GM12878 (cell line): ENCODE results near the gene PIGU. TPM values are rescaled to one million over a fixed set of nuclear protein-coding genes. Genes with fewer than 3 reads are reported as not detected.

ENCODE experiments used
- ATAC-seq: fragments of 200-7000 bp; cut with Tn5 transposase; 3 replicates; pipeline ENCODE4 v1.9.1; 2020; ENCODE audit warnings: mild to moderate bottlenecking, moderate library complexity
- BruUV-seq: library from RNA; stranded (reverse); fragments of 400-500 nt; replicated peaks from 2 replicates; lab custom pipeline; 2021; lab: Mats Ljungman, UMichigan
- CTCF ChIA-PET: fragments of 300-600 bp; sonication (Branson Sonifier 250); formaldehyde crosslinking; extraction: SDS; loops from one replicate; lab custom pipeline; 2021; ENCODE audit warnings: inconsistent platforms; lab: Yijun Ruan, JAX
- POLR2A ChIA-PET: fragments of 350-600 bp; formaldehyde crosslinking; extraction: SDS; loops from one replicate; lab custom pipeline; 2021; ENCODE audit warnings: inconsistent platforms; lab: Charles Lee
- RAD21 ChIA-PET: fragments of 300-600 bp; sonication (Branson Sonifier 250); formaldehyde crosslinking; loops from one replicate; lab custom pipeline; 2023; ENCODE audit warnings: antibody characterized with exemption; ENCODE audit not compliant: unreplicated experiment; lab: Charles Lee
- SMC1A ChIA-PET: fragments of 300-600 bp; sonication (Branson Sonifier 250); formaldehyde crosslinking; loops from one replicate; lab custom pipeline; 2023; ENCODE audit not compliant: unreplicated experiment, uncharacterized antibody; lab: Charles Lee
- DNase-seq: peaks from one replicate; pipeline ENCODE4 v3.0.0-alpha.2; 2011; ENCODE audit warnings: low read depth, low spot score
- FAIRE-seq: peaks from 3 replicates; lab custom pipeline; 2011; peaks lifted over from hg19 to GRCh38; lab: Jason Lieb, UNC
- H2AFZ ChIP-seq: 2 replicates; pipeline ENCODE4 v1.6.0; 2011; ENCODE audit warnings: low read depth, low read length, control low read depth; ENCODE audit not compliant: control insufficient read depth
- H3K27ac ChIP-seq: 2 replicates; pipeline ENCODE4 v1.5.1; 2011; ENCODE audit warnings: control low read depth; ENCODE audit not compliant: control insufficient read depth, insufficient read depth
- H3K27me3 ChIP-seq, 2 experiments: replicated peaks in 1 of 2; 2 replicates each; pipeline versions ENCODE4 v1.6.0 to v1.6.1; 2011; ENCODE audit warnings: low read length in 1 of 2; ENCODE audit not compliant: control insufficient read depth in 2 of 2, insufficient read depth in 2 of 2
- H3K36me3 ChIP-seq, 2 experiments: 2 replicates each; pipeline ENCODE4 v1.5.1; 2011; ENCODE audit warnings: low read length in 1 of 2; ENCODE audit not compliant: control insufficient read depth in 2 of 2, insufficient read depth in 2 of 2
- H3K4me1 ChIP-seq: 2 replicates; pipeline ENCODE4 v1.6.1; 2011; ENCODE audit warnings: mild to moderate bottlenecking, low read length, moderate library complexity, mixed read lengths; ENCODE audit not compliant: control insufficient read depth, insufficient read depth
- H3K4me2 ChIP-seq: 2 replicates; pipeline ENCODE4 v1.6.0; 2011; ENCODE audit warnings: control low read depth; ENCODE audit not compliant: control insufficient read depth, insufficient read depth
- H3K4me3 ChIP-seq: fragments of 200-600 bp; sonication (generic); 2 replicates; pipeline ENCODE4 v1.5.1; 2016
- H3K79me2 ChIP-seq: 2 replicates; pipeline ENCODE4 v1.6.0; 2011; ENCODE audit warnings: low read length; ENCODE audit not compliant: control insufficient read depth, insufficient read depth
- H3K9ac ChIP-seq: 2 replicates; pipeline ENCODE4 v1.8.0; 2011; ENCODE audit warnings: low read length, control low read depth, mixed read lengths; ENCODE audit not compliant: control insufficient read depth, insufficient read depth
- H3K9me3 ChIP-seq: replicated peaks from 3 replicates; pipeline ENCODE4 v1.5.1; 2011; ENCODE audit warnings: mild to moderate bottlenecking, low read length; ENCODE audit not compliant: control insufficient read depth, insufficient read depth
- H4K20me1 ChIP-seq: 2 replicates; pipeline ENCODE4 v1.6.0; 2011; ENCODE audit not compliant: control insufficient read depth, insufficient read depth
- ASH2L ChIP-seq: fragments of 300-600, 200-600 bp; sonication (generic); IDR thresholded peaks from 2 replicates; pipeline ENCODE4 v1.6.1; 2017; ENCODE audit warnings: low read depth, mild to moderate bottlenecking, borderline replicate concordance
- BMI1 ChIP-seq: fragments of 450-650 bp; IDR thresholded peaks from 2 replicates; pipeline ENCODE4 v1.6.1; 2016; ENCODE audit warnings: mild to moderate bottlenecking, moderate library complexity, borderline replicate concordance
- CBX3 ChIP-seq: fragments of 200-600 bp; sonication (generic); IDR thresholded peaks from 2 replicates; pipeline ENCODE4 v1.6.1; 2016; ENCODE audit warnings: low read depth, borderline replicate concordance
- IKZF2 ChIP-seq, 2 experiments: fragments of 450-650 bp; IDR thresholded peaks; 2 replicates each; pipeline ENCODE4 v1.6.1; 2017; ENCODE audit warnings: mild to moderate bottlenecking in 2 of 2, moderate library complexity in 2 of 2
- IRF4 ChIP-seq: IDR thresholded peaks from 2 replicates; pipeline ENCODE4 v1.6.1; 2011; ENCODE audit warnings: low read depth, low read length
- NFYA ChIP-seq: IDR thresholded peaks from 2 replicates; pipeline ENCODE4 v1.6.1; 2011; ENCODE audit warnings: low read depth, mild to moderate bottlenecking, low read length, improper control_type of control experiment, borderline replicate concordance
- NFYB ChIP-seq: IDR thresholded peaks from 2 replicates; pipeline ENCODE4 v1.6.1; 2011; ENCODE audit warnings: low read depth, mild to moderate bottlenecking, low read length, improper control_type of control experiment, moderate library complexity; ENCODE audit not compliant: insufficient read depth
- POLR2A ChIP-seq: IDR thresholded peaks from 2 replicates; pipeline ENCODE4 v1.6.1; 2011; ENCODE audit warnings: low read depth, mild to moderate bottlenecking, low read length
- POU2F2 ChIP-seq: IDR thresholded peaks from 3 replicates; pipeline ENCODE4 v1.6.1; 2011; ENCODE audit warnings: low read depth, mild to moderate bottlenecking, low read length, borderline replicate concordance
- SMARCA5 ChIP-seq: fragments of 450-650 bp; IDR thresholded peaks from 2 replicates; pipeline ENCODE4 v1.6.1; 2017; ENCODE audit warnings: mild to moderate bottlenecking
- SPI1 ChIP-seq: IDR thresholded peaks from 2 replicates; pipeline ENCODE4 v1.6.1; 2011; ENCODE audit warnings: low read depth, mild to moderate bottlenecking, low read length, moderate library complexity, borderline replicate concordance; ENCODE audit not compliant: insufficient read depth
- STAT3 ChIP-seq: IDR thresholded peaks from 2 replicates; pipeline ENCODE4 v1.6.1; 2011; ENCODE audit warnings: low read depth, low read length, improper control_type of control experiment
- TAF1 ChIP-seq: IDR thresholded peaks from 2 replicates; pipeline ENCODE4 v1.6.1; 2011; ENCODE audit warnings: mild to moderate bottlenecking, low read depth, low read length, borderline replicate concordance
- WGBS: methylation state at CpG from one replicate; pipeline ENCODE4 v1.1.6; 2016; ENCODE audit warnings: low lambda C conversion rate; ENCODE audit not compliant: insufficient replicate concordance, insufficient coverage; ENCODE audit errors: missing lambda C conversion rate; 5-methylcytosine and 5-hydroxymethylcytosine counted together
- in situ Hi-C: fragments of 300-500 bp; cut with MboI; formaldehyde crosslinking; loops from 9 replicates; pipeline ENCODE4 v1.14.3; 2018; ENCODE audit warnings: mixed read lengths
- intact Hi-C: fragments of 100-400 bp; cut with micrococcal nuclease; formaldehyde crosslinking; loops from one replicate; pipeline ENCODE4 v1.14.2; 2022; ENCODE audit not compliant: unreplicated experiment
- polyA plus RNA-seq, 11 experiments: library from polyadenylated mRNA; depleted of rRNA in 4 of 11; unstranded in 6 of 11; stranded (reverse) in 5 of 11; fragments of >200 nt; fragmentation: Nextera tagmentation in 4 of 11; fragmentation: Illumina TruSeq in 1 of 11; extraction: Ambion mirVana in 4 of 11; extraction: Trizol in 1 of 11; gene quantifications; 1 replicate in 1 of 11; 2 replicates in 10 of 11; pipeline versions ENCODE4 v1.2.1 to v1.2.3, GENCODE V29; 2011 to 2016; ENCODE audit warnings: inconsistent platforms in 2 of 11, missing spikeins in 2 of 11, low read depth in 1 of 11
- total RNA-seq, 4 experiments: library from RNA; depleted of rRNA in 3 of 4; stranded (reverse); fragments of >200 nt in 3 of 4; fragmentation: Illumina TruSeq in 1 of 4; extraction: Trizol in 1 of 4; gene quantifications; 2 replicates each; pipeline versions ENCODE4 v1.2.1 to v1.2.3, GENCODE V29; 2013 to 2021
- TF ChIP-seq, protein P1 (sequence below): fragments of 450-650 bp; IDR thresholded peaks from 2 replicates; pipeline ENCODE4 v1.6.1; 2016; ENCODE audit warnings: mild to moderate bottlenecking
- TF ChIP-seq, protein P2 (sequence below): fragments of 450-650 bp; IDR thresholded peaks from 2 replicates; pipeline ENCODE4 v1.6.1; 2016; ENCODE audit warnings: mild to moderate bottlenecking
- TF ChIP-seq, protein P3 (sequence below): fragments of 450-650 bp; IDR thresholded peaks from 2 replicates; pipeline ENCODE4 v1.6.1; 2017; ENCODE audit warnings: antibody characterized with exemption, mild to moderate bottlenecking, moderate library complexity

Gene PIGU
- total and polyA plus RNA-seq, 10 of the 15 experiments (the other 5 are each of a cell fraction or from before 2014, with no cell fraction given), result 4.1 to 88.2 (median 25.0) TPM

DNA sequence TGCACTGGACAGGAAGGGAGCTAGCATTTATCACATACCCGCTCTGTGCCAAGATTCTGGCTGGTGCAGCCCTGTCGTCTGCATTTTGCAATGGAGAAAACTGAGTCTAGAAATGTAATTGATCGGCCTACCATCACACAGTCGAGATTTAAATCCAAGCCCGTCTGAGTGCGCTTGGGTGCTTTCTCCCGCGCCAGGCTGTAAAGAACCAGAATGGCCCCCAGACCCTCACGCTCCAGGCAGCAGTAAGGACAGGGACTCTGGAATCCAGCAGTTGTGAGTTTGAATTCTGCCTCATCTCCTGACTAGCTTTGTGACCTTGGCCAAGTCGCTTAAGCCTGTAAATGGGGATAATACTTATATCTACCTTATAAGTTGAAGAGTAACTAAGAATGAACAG is 149.9 kb downstream of the PIGU start:
- peaks cover 5% of the 10 kb centered on the region for H3K4me1 ChIP-seq
- H3K9ac ChIP-seq, result no peak overlapping the region
- H3K4me3 ChIP-seq, result no peak overlapping the region
- intact Hi-C loops (loop anchor here (10.0 kb wide), 1 partner anchor 332 kb away; no protein-coding TSS in a partner anchor), in situ Hi-C loops (no loop called here)
- no peaks in the 10 kb centered on the region for H3K9me3 ChIP-seq
- H3K27me3 ChIP-seq, result no peaks in the 10 kb centered on the region
- no peak overlapping the region for H2AFZ ChIP-seq
- H3K4me2 ChIP-seq, result no peak overlapping the region
- TF ChIP-seq, protein P1, sequence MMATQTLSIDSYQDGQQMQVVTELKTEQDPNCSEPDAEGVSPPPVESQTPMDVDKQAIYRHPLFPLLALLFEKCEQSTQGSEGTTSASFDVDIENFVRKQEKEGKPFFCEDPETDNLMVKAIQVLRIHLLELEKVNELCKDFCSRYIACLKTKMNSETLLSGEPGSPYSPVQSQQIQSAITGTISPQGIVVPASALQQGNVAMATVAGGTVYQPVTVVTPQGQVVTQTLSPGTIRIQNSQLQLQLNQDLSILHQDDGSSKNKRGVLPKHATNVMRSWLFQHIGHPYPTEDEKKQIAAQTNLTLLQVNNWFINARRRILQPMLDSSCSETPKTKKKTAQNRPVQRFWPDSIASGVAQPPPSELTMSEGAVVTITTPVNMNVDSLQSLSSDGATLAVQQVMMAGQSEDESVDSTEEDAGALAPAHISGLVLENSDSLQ, result no peak
- TF ChIP-seq POU2F2 (no peak), SMARCA5 (no peak), NFYA (no peak), STAT3 (no peak), IKZF2 (IDR thresholded peaks at IDR 0.05) (no peak), CBX3 (no peak), IRF4 (no peak), BMI1 (no peak), NFYB (no peak), SPI1 (no peak), POLR2A (no peak), TAF1 (no peak), ASH2L (no peak)
- TF ChIP-seq, protein P2, sequence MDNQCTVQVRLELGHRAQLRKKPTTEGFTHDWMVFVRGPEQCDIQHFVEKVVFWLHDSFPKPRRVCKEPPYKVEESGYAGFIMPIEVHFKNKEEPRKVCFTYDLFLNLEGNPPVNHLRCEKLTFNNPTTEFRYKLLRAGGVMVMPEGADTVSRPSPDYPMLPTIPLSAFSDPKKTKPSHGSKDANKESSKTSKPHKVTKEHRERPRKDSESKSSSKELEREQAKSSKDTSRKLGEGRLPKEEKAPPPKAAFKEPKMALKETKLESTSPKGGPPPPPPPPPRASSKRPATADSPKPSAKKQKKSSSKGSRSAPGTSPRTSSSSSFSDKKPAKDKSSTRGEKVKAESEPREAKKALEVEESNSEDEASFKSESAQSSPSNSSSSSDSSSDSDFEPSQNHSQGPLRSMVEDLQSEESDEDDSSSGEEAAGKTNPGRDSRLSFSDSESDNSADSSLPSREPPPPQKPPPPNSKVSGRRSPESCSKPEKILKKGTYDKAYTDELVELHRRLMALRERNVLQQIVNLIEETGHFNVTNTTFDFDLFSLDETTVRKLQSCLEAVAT, result no peak
- TF ChIP-seq, protein P3, sequence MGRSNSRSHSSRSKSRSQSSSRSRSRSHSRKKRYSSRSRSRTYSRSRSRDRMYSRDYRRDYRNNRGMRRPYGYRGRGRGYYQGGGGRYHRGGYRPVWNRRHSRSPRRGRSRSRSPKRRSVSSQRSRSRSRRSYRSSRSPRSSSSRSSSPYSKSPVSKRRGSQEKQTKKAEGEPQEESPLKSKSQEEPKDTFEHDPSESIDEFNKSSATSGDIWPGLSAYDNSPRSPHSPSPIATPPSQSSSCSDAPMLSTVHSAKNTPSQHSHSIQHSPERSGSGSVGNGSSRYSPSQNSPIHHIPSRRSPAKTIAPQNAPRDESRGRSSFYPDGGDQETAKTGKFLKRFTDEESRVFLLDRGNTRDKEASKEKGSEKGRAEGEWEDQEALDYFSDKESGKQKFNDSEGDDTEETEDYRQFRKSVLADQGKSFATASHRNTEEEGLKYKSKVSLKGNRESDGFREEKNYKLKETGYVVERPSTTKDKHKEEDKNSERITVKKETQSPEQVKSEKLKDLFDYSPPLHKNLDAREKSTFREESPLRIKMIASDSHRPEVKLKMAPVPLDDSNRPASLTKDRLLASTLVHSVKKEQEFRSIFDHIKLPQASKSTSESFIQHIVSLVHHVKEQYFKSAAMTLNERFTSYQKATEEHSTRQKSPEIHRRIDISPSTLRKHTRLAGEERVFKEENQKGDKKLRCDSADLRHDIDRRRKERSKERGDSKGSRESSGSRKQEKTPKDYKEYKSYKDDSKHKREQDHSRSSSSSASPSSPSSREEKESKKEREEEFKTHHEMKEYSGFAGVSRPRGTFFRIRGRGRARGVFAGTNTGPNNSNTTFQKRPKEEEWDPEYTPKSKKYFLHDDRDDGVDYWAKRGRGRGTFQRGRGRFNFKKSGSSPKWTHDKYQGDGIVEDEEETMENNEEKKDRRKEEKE, result no peak
- ChIA-PET POLR2A (no interaction called here), RAD21 (no interaction called here), CTCF (interaction anchor here (6.2 kb wide), 1 partner anchor 213 kb away, joined by 57 read pairs; no protein-coding TSS in a partner anchor), SMC1A (interaction anchor here (1.2 kb wide), 1 partner anchor 214 kb away, joined by 6 read pairs; no protein-coding TSS in a partner anchor)
- DNase-seq (no peak), FAIRE-seq (no peak), ATAC-seq (no peak)
- H3K27ac ChIP-seq, result no peak overlapping the region
- H3K36me3 ChIP-seq, result peaks cover 19 to 20% of the 10 kb centered on the region in 2 experiments
- WGBS, result 98% methylated on average over 10 of the region's 10 CpGs
- BruUV-seq, result no TSS peak
- peaks cover 14% of the 10 kb centered on the region for H3K79me2 ChIP-seq
- no peaks in the 10 kb centered on the region for H4K20me1 ChIP-seq
